GM18517 (cell line): ENCODE results near the gene COMT.

Experiments used
- ATAC-seq: cut with Tn5 transposase; IDR thresholded peaks from one replicate; pipeline ENCODE4 v1.9.1; 2021; ENCODE audit warnings: mild to moderate bottlenecking, moderate library complexity; ENCODE audit not compliant: unreplicated experiment

The COMT gene

DNA sequence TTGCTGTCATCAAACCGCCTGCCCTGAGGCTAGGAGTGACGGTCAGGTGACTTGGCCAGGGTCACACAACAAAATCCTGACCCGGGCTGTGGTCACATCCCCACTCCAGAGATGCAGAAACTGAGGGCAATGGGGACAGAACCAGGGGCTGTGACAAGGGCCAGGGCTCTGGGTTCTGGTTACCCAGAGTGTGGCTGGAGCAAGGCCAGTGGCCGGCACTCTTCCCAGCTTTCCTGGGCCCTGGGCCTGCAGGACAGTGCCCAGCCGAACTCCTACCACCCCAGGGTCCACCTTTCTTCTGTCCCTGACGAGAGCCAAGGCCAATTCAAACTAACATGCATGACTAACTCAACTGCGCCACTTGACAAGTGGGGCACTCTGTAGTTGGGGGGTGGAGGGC is 39.2 kb downstream of the COMT start:
- no peak for ATAC-seq

DNA sequence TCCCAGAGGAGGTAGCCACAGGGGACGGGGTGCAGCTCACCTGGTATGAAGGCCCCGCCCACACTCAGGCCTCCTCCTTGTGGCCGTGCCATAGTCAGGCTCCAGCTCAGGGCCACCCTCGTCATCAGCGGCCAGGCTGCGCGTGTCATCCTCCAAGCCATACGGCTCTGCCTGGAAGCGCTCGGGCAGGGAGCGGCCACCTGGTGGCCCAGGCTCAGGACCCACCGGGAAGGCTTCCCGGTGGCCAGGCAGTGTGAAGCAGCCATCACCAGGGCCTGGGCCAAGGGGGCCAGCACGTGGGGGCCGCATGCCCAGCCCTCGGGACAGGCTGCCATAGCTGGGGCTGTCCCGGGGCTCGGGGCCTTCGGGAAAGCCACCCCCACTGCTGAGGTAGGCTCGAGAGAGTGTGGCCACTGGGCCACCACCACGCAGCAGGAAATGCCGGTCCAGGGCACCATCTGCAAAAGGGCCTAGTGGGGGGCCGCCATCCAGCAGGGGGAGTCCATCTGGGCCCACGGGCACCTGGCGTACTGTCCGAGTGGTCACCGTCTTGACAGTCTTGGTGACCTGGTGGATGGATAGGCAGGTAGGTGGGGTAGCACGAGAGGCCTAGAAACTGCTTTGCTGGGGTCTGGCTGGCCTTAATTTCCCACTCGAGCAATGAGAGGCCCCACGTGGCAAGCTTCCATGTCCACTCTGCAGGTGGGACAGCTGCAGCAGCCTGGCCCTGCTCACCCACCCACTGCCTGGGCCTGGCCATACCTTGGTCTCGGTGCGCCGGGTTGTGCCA is 39.8 kb downstream of the COMT start:
- no peak for ATAC-seq

DNA sequence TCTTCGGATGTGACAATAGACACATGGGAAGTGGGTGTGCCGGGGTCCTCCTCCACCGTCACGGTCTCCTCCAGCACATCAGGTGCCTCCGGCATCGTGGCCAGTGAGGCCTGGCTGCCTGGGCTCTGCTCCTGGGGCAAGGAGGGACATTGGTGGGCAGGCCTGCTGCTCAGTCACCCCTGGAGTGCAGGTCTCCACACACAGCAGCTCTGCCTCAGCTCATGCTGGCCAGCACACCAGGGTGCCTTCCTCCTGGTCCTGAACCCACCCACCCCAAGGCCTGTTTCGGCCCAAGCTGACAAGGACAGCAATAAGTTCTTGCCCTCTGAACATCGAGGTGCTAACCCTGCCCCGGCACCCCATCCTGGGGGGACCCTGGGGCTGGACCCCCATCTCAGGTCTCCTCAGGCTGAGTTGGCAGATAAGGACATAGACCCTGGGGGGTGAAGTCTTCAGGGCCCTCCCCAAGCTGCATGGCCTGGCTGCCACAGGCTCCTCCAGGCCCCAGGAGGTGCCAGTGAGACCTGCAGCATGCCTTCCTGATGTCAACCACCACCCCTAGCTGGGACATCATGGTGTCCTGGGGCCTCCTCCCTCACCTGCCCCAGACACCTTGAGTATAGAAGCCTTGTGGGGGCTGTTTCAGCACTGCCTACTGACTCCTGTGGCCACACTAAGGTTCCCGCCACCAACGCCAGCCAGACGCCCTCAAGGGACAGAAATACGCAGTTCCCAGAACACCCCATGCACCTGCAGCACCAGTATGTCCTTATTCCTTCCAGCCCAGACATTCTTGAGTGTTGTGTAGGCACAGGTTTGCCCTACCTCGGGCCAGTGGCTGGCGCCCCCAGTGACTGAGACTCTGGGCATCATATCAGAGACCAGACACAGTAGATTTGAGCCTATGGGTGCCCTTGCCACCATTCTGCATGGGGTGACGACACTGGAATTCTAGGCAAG is 40.7 kb downstream of the COMT start:
- ATAC-seq = no peak

DNA sequence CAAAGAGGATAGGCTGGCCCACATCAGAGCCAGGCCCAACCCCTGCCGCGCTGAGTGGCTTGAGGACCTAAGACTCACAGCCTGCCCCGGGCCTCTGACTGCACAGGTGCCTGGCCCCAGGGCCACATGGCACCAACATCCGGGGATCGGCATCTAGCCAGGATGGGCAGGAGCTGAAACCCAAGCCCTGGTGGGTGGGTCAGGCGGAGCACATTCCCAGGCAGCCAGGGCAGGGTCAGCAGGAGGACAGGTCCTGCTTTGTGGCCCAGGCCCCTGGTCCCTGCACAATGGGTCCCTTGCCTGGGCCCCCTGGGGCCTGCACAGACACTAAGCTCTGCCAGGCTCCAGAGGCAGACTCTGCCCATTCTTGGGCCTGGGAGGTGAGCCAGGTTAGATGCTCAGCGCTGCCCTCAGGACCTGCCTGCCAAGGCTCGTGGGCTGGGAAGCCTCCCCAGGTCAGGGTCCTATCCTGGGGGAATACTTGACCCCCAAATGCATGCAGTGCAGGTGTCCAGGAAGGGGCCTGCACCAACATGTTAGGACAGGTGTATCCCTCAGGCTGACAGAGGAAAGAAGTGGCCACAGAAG is 41.5 kb downstream of the COMT start:
- no peak for ATAC-seq

DNA sequence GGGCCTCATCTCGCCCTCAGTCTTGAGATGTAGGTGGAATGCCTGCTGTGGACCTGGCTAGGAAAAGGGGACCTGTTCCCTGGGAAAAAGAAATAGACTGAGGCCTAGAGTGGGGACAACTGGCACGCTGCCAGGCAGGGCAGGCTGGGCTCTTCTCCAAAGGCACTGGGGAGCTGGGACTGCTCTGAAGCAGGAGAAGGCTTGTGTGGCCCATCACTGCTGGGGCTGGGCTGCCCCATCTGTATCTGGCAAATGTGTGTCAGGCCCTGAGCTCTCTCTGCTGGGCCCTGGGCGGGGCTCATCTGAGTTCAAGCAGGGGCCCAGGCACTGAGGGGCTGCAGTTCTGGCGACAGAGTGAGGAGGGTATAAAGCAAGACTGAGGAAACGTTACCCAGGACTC is 42.2 kb downstream of the COMT start:
- ATAC-seq = no peak

DNA sequence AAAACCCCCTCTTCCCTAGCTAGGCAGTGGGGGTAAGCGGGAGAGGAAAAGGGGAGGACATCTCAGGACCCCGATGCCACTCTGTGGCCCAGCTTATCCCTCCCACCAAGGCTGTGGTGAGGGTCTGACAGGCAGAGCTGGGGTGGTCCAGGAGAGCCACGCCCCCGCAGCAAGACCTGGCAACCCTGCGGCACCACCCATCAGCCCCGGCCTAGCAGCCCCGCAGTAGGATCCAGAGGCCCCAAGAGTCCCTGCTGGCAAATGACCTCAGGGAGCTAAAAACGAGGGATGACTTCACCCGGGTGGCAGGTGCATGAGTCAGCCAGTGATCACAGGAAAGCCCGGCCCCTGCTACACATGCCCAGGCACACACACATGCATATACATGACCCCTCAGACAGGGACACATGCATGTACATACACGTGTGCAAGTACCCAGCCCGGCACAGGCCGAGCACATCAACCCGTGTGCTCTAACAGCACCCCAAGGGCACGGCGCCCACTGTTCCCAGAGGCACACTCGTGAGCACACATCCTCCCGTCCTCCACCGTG is 42.7 kb downstream of the COMT start:
- ATAC-seq = no peak

DNA sequence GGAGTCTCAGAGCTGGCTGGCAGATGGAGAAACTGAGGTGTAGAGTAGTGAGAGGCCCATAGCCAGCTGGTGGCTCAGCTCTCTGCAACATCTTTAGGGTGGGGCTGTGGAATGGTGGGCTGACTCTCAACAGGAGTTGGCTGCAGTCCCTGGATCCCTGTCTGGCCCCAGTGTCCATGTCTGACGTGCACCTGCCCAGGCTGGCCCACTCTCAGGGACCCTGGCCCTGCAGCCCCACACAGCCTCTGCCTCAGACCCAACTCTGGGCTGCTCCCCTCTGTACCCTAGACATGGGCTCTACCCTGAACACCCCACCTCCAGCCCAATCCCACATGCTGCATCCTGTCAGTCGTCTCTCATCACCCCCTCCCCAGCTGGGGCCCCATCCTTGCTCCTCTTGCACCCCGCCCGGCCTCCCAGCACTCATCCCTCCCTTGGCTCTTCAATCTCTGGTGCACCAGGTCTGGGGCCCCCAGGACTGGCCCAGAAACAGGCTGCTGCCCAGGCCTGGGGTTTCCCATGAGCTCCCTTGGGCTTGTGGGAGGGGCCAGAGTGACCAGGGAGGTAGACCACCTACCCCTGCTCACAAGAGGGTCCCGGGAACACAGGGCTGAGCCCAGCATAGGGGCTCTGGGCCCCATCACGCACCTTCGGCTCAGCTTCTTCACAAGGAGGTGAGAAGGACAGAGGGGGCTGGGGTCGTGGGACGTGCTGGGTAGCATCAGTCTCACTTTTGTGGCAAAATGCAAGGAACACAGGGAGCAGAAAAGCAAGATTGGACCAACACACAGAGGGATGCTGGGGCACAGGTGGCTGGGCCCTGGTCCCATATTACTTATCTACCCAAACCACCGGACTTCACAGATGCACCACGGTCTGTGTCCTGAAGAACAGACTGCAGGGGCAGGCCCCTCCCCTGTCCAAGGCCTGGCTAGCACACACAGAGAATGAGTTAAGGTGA is 43.6 kb downstream of the COMT start:
- ATAC-seq = no peak

DNA sequence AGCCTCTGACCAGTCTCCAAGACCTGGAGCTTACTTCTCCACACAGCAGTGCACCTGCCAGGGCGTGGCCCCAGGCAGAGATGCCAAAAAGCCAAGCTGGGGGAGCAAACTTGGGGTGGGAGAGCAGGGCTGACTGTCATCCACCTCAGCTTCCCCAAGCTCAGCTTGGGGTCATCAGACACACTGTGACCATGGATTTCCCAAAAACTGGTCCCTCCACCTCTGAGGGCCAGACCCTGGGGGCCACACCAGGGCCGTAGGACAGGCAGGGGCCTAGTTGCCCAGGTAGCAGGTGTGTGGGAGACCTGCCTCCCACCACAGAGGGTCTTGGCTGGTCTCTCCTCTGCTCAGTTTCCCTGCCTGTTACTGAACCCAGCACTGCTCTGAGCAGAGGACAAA is 44.4 kb downstream of the COMT start:
- no peak for ATAC-seq

DNA sequence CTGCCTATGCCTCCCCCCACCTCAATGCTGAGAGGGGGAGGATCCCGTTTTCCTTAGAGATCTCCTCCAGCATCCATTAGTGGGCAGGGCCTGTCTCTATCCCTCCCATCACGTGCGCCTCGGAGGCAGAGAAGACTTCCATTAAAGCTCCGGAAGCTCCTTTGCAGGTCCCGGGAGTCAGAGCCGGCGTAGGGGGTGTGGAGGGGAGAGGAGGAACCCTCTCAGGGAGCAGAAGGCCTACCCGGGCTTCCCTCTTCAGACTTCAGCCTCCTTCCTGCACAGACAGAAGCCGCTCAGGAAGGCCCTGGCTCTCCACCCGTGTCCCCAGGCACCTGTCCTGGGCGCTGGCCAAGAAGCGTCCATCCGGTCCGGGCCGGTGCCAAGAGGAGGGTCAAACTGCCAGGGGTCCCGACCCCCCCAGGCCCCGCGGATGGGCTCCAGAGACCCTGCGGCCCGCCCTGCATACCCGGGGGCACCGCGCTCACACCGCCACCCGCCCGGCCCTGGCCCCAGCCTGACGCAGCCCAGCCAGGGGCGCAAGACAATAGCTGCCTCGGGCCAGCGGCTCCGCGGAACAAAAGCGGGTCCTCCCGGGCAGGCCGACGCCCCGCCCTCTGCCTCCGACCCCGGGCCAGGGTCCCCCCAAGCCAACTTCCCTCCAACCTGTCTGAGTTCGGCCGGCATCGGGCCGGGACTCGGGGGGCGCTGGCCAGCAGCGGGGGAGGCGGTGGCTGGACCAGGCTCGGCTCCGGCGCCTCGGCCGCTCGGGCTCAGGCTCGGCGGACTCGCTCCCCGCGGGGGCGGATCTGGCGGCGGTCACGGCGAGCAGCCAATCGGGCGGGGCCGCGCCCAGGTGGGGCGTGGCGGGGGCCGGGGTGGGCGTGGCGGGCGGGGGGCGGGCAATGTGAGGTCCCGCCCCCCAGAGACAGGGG is 45.1 kb downstream of the COMT start:
- no peak for ATAC-seq

DNA sequence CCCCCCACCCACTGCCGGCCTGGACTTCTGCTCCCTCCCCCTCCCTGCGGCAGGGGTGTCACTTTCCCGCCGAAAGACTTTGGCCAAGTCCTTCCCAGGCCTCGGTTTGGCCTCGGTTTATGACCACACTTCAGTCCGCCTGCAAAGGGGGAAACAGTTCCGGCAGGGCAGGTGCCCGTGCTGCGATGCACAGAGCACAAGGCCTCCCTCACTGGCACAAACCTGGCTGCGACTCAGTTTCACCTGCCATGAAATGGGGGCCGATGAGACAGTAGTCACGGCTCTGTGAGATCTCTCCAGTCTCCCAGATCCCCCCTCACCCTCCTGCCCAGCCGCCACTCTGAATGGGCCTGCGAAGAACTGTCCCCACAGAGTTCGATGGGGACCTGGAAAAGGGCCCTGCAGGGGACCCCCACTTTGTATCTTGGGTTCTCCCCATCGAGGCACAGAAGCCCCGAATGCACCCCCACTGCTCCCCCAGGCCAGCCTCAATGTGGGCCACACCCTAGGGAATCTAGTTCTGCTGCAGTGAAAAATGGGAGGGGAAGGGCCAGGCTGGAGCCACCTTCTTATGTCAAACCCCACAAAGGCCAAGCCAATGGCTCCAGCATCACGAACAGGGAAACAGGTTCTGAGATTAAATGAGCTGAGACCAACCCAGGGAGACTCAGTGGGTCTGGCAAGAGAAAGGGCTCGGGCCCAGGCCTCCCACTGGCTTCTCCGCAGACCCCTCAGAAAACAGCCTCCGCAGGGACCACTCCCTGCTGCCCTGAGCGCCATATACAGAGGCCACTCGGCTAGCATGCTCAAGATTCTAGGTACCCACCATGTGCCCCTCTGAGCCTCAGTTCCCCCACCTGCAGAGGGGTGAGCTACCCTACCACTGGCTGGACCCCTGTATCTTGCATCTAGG is 46.1 kb downstream of the COMT start:
- no peak for ATAC-seq

DNA sequence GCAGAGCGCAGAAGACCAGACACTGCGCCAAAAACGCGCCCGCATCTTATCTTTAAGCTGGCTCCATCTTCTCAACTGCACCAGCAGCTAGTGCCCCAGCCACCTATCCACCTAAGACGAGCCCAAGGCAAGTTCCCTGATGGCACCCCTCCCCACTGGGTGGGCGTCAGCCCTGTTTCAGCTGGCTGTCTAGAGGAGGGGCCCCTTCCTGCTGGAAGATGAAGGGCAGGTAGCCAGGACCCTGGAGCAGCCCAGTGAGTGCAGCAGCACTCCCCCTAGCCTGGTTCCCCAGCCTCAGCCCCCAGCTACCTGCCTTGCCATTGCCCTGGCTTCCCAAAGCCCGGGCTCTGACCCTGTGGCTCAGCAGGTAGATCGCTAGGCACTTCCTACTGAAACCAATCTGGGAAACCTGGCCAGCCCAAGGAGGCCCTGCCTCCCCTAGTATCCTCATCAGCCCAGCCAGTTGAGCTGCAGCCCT is 46.8 kb downstream of the COMT start:
- no peak for ATAC-seq

DNA sequence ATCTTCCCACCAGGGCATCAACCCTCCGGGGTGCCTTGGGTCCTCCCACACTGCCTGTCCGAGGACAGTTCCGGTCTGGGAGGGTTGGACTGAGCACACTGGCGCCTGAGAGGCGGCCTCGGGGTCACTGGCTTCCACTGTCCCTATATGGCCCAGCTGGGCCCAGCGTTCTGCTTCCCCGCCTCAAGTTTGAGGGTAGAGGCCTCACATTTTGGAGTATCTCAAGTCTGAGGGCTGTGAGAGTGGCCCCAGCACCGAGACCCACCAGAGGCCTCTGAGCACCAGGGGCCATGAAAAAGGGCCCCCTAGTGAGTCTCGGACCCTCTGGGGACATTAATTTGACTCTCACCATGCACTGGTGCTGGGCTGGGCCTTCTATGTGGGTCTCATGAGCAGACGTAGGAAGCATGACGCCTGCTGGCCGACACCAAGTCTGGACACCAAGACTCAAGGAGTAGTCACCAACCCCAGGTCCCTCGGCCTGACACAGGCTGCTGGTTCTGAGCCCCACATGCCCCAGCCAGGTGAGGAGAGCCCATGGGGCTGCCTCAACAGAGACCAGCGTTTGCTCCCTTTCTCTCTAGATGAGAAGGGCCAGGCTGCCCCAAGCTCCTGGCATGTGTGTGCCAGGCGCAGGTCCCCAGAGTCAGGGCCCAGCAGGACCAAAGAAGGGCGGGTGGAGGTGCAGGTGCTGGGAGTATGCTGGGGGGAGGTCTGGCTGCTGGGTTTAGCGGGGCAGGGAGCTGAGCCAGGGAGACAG is 47.6 kb downstream of the COMT start:
- ATAC-seq = no peak

DNA sequence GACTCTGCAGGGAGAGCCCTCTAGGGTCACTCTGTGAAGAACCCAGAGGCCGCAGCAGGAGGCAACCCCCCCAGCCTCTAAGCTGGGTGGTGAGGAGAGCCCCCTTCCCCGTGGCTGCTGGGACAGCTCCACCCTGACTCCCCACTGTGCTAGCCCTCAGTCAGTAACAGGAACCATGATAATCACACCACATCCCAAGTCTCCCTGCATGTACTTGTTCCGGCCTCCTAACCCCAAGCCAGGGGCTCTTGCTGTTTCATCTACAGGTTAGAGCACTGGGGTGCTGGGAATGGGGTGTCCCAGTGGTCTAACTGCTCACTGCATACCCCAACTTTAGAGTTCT is 48.1 kb downstream of the COMT start:
- ATAC-seq = no peak

DNA sequence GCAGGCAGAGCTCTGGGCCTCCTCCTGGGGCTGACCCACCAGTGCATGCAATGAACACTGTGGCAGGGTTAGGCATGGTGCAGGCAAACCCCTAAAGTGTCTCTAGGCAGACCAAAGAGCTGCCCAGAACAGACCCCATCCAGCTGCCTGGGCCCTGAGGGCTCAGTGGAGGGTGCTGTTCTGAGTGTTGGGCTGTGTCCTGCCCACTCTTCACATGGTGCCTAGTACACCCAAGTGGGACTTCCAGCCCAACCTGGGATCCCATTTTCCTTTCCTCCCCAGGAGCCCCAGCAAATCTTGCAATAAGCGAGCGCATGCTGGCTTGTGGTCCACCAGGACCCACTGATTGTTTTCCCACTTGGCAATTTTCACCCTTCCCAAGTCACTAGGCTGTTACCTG is 48.6 kb downstream of the COMT start:
- no peak for ATAC-seq

DNA sequence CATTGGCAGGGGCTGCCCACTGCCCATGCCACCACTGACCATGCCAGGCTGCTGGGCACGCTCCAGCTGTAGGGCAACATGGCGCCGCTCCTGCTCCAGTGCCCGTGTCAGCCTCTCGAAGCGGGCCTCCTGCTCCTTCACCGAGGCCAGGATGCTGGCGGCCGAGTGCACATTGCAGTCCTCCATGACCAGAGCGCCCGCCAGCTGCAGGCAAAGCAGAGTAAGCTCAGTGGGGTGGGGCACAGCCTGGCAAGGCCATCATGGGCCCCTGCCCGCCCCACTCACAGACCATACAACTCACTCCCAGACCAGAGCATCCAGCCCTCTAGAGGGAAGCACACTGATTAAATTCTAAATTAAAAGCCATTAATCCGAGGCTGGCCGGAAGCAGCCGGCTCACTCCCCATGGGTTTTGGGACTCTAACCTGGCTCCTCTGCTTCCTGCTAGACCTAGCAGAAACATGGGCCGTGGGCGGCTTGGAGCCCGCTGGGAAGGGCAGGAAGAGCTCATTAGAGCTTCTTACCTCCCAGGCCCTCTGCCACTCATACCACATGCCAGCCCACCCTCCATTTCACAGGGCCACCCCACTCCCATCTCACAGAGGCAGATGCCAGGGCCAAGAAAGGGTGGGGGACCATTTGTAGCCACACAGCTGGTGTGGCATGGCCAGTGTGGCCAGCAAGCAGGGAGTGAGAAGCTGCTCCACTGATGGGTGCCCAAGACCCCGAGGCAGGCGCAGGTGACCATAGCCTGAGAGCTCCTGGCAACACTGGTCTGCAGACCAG is 49.2 kb downstream of the COMT start:
- no peak for ATAC-seq

DNA sequence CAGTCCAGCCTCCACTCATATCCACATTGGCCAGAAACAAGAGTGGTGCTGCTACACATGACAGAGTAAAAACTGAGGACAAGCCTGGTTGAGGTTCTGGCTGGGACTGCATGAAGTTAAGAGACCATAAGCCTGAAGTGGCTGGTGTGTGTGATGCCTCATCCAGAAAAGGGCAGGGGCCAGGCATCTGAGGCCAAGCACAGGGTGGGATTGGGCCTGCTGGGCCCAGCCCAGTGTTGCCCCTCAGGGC is 49.7 kb downstream of the COMT start:
- no peak for ATAC-seq
